ENCODE measurements around the gene MAN1A1. TPM values are rescaled to one million over a fixed set of nuclear protein-coding genes. Genes with fewer than 3 reads are reported as not detected.
A peak's percentile ranks its signal among the peaks of the same experiment; 100 is the strongest.

The MAN1A1 gene
- total RNA-seq, 2 donors from 2014 or later = 24.8 to 35.8 TPM

- H3K27me3 ChIP-seq = no peaks in the 10 kb centered on the region
- no peaks in the 10 kb centered on the region for H3K9me3 ChIP-seq
- H3K36me3 ChIP-seq = no peaks in the 10 kb centered on the region
- no peak overlapping the region for H3K27ac ChIP-seq
- peak in 1 of 2 donors; percentile 45 for TF ChIP-seq CTCF (IDR thresholded peaks at IDR 0.05)
- no peak overlapping the region for H3K4me3 ChIP-seq
- no peak for DNase-seq (ENCODE audit: low spot score)
- peaks cover 0 to 11% of the 10 kb centered on the region in 2 donors for H3K4me1 ChIP-seq
These were observed 15.8 kb downstream of the MAN1A1 start for GRCh38 chr6:119333707-119334295.

- no peak for DNase-seq (ENCODE audit: low spot score)
- H3K4me3 ChIP-seq = no peak overlapping the region
- peaks cover 0 to 11% of the 10 kb centered on the region in 2 donors for H3K4me1 ChIP-seq
- no peak for TF ChIP-seq CTCF (IDR thresholded peaks at IDR 0.05)
- no peaks in the 10 kb centered on the region for H3K9me3 ChIP-seq
- H3K27me3 ChIP-seq = no peaks in the 10 kb centered on the region
- H3K27ac ChIP-seq = no peak overlapping the region
- no peaks in the 10 kb centered on the region for H3K36me3 ChIP-seq
These were observed 16.4 kb downstream of the MAN1A1 start for GRCh38 chr6:119333063-119333609.

- no peaks in the 10 kb centered on the region for H3K36me3 ChIP-seq
- no peak for TF ChIP-seq CTCF (IDR thresholded peaks at IDR 0.05)
- H3K4me3 ChIP-seq = no peak overlapping the region
- no peaks in the 10 kb centered on the region for H3K27me3 ChIP-seq
- H3K27ac ChIP-seq = no peak overlapping the region
- no peak for DNase-seq (ENCODE audit: low spot score)
- H3K4me1 ChIP-seq = peaks cover 0 to 11% of the 10 kb centered on the region in 2 donors
- H3K9me3 ChIP-seq = no peaks in the 10 kb centered on the region
These were observed 17.8 kb downstream of the MAN1A1 start for GRCh38 chr6:119331663-119332286.

- Histone ChIP-seq H3K4me1 (peaks cover 0 to 11% of the 10 kb centered on the region in 2 donors), H3K9me3 (no peaks in the 10 kb centered on the region), H3K4me3 (no peak overlapping the region), H3K27ac (no peak overlapping the region), H3K36me3 (no peaks in the 10 kb centered on the region), H3K27me3 (no peaks in the 10 kb centered on the region)
- TF ChIP-seq CTCF (IDR thresholded peaks at IDR 0.05) = no peak
- DNase-seq (ENCODE audit: low spot score) = no peak
These were observed 18.9 kb downstream of the MAN1A1 start for GRCh38 chr6:119330520-119331113.

GRCh38 chr6:119329794-119330180, 19.8 kb downstream of the MAN1A1 start:
- DNase-seq (ENCODE audit: low spot score) = no peak
- H3K27ac ChIP-seq = no peak overlapping the region
- H3K4me3 ChIP-seq = no peak overlapping the region
- TF ChIP-seq CTCF (IDR thresholded peaks at IDR 0.05) = no peak
- no peaks in the 10 kb centered on the region for H3K36me3 ChIP-seq
- no peaks in the 10 kb centered on the region for H3K9me3 ChIP-seq
- no peaks in the 10 kb centered on the region for H3K27me3 ChIP-seq
- H3K4me1 ChIP-seq = peaks cover 0 to 4% of the 10 kb centered on the region in 2 donors

Data from right atrium auricular region (tissue), 2 donors.